HepG2 (cell line): ENCODE results near the gene GALNT9. TPM values are rescaled to one million over a fixed set of nuclear protein-coding genes. Genes with fewer than 3 reads are reported as not detected.

ENCODE experiments used
- CREB1 ChIP-seq, 2 experiments: fragments of 450-650 bp in 1 of 2; IDR thresholded peaks; 2 replicates each; pipeline ENCODE4 v1.6.1; 2016 to 2017; ENCODE audit warnings: control low read depth in 1 of 2, mild to moderate bottlenecking in 1 of 2, missing compliant biosample characterization in 1 of 2, missing genetic modification characterization in 1 of 2
- FOXP4 ChIP-seq: sonication (generic); formaldehyde crosslinking; IDR thresholded peaks from 2 replicates; pipeline ENCODE4 v1.4.0; 2020; ENCODE audit warnings: missing genetic modification reagents
- HNRNPLL ChIP-seq: fragments of 200-400 bp; formaldehyde crosslinking; IDR thresholded peaks from 2 replicates; pipeline ENCODE4 v1.6.1; 2017; ENCODE audit warnings: mild to moderate bottlenecking, low read depth, low read length; ENCODE audit not compliant: poor library complexity, severe bottlenecking
- HOXD1 ChIP-seq: sonication (generic); formaldehyde crosslinking; IDR thresholded peaks from 2 replicates; pipeline ENCODE4 v1.5.0; 2020; ENCODE audit warnings: missing genetic modification reagents
- IKZF5 ChIP-seq: IDR thresholded peaks from 2 replicates; pipeline ENCODE4 v1.6.1; 2018; ENCODE audit warnings: missing genetic modification reagents, mild to moderate bottlenecking, missing compliant biosample characterization
- MTERF4 ChIP-seq: sonication (generic); formaldehyde crosslinking; IDR thresholded peaks from 2 replicates; pipeline ENCODE4 v1.8.0; 2023; ENCODE audit warnings: mild to moderate bottlenecking, missing genetic modification reagents
- MTF2 ChIP-seq: sonication (generic); formaldehyde crosslinking; IDR thresholded peaks from 2 replicates; pipeline ENCODE4 v1.5.0; 2020; ENCODE audit warnings: missing genetic modification reagents, borderline replicate concordance
- RBAK ChIP-seq: sonication (generic); formaldehyde crosslinking; IDR thresholded peaks from 2 replicates; pipeline ENCODE4 v1.5.1; 2020; ENCODE audit warnings: mild to moderate bottlenecking, missing genetic modification reagents
- RBFOX2 ChIP-seq: fragments of 200-400 bp; formaldehyde crosslinking; IDR thresholded peaks from 2 replicates; pipeline ENCODE4 v1.6.1; 2017; ENCODE audit warnings: low read depth, mild to moderate bottlenecking, low read length
- SMAD3 ChIP-seq: sonication (generic); formaldehyde crosslinking; IDR thresholded peaks from 2 replicates; pipeline ENCODE4 v1.4.0; 2020; ENCODE audit warnings: missing genetic modification reagents
- XRCC5 ChIP-seq: fragments of 200-400 bp; formaldehyde crosslinking; optimal IDR thresholded peaks from 2 replicates; pipeline ENCODE3; 2017; ENCODE audit warnings: mild to moderate bottlenecking, low read length
- ZC3H13 ChIP-seq: sonication (generic); formaldehyde crosslinking; IDR thresholded peaks from 2 replicates; pipeline ENCODE4 v1.8.1; 2023; ENCODE audit warnings: mild to moderate bottlenecking, missing genetic modification reagents, moderate library complexity
- ZFP62 ChIP-seq: sonication (generic); formaldehyde crosslinking; IDR thresholded peaks from 2 replicates; pipeline ENCODE4 v1.4.0; 2020; ENCODE audit warnings: missing genetic modification reagents
- ZFX ChIP-seq: sonication (generic); formaldehyde crosslinking; IDR thresholded peaks from 2 replicates; pipeline ENCODE4 v1.4.0; 2020; ENCODE audit warnings: mild to moderate bottlenecking, low read depth, missing genetic modification reagents, moderate library complexity
- ZNF343 ChIP-seq: sonication (generic); formaldehyde crosslinking; IDR thresholded peaks from 2 replicates; pipeline ENCODE4 v1.4.0; 2020; ENCODE audit warnings: mild to moderate bottlenecking, missing genetic modification reagents
- ZNF646 ChIP-seq: sonication (generic); formaldehyde crosslinking; IDR thresholded peaks from 2 replicates; pipeline ENCODE4 v1.9.0; 2021; ENCODE audit warnings: mild to moderate bottlenecking, missing genetic modification reagents
- ZNF891 ChIP-seq: sonication (generic); formaldehyde crosslinking; IDR thresholded peaks from 2 replicates; pipeline ENCODE4 v1.5.0; 2020; ENCODE audit warnings: mild to moderate bottlenecking, missing genetic modification reagents
- polyA plus RNA-seq, 8 experiments: library from polyadenylated mRNA; depleted of rRNA in 3 of 8; stranded (reverse) in 7 of 8; unstranded in 1 of 8; fragments of >200 nt; fragmentation: Illumina TruSeq in 4 of 8; extraction: Trizol in 4 of 8; gene quantifications; 2 replicates each; pipeline versions ENCODE4 v1.2.1 to v1.2.3, GENCODE V29; 2011 to 2016; ENCODE audit warnings: low read depth in 4 of 8, missing spikeins in 1 of 8, mixed read lengths in 1 of 8; ENCODE audit not compliant: insufficient read depth in 1 of 8
- total RNA-seq, 5 experiments: library from RNA; depleted of rRNA; stranded (reverse); fragments of >200 nt; fragmentation: Illumina TruSeq; extraction: Trizol; gene quantifications; 2 replicates each; pipeline ENCODE4 v1.2.3, GENCODE V29; 2016; ENCODE audit warnings: low read depth in 1 of 5

The GALNT9 gene
- total and polyA plus RNA-seq, 2 of the 13 experiments (the other 11 are each of a cell fraction or from before 2014, with no cell fraction given), result 0.04 TPM; not detected in 1

- TF ChIP-seq FOXP4 (CRISPR knock-in tag) (no peak), MTERF4 (CRISPR knock-in tag) (peak; percentile 82), ZFX (CRISPR knock-in tag) (peak; percentile 62; the same call in 1 of the 2 replicates), SMAD3 (CRISPR knock-in tag) (peak; percentile 54; the same call in 1 of the 2 replicates), IKZF5 (CRISPR knock-in tag) (0 out of 2 replicates have a peak, but pooled peaks have one; percentile 20), RBFOX2 (0 out of 2 replicates have a peak, but pooled peaks have one; percentile 20), ZNF646 (peak; percentile 55; the same call in 1 of the 2 replicates), ZFP62 (CRISPR knock-in tag) (no peak), ZNF891 (CRISPR knock-in tag) (0 out of 2 replicates have a peak, but pooled peaks have one; percentile 29), ZC3H13 (CRISPR knock-in tag) (no peak), HNRNPLL (peak; percentile 22), HOXD1 (CRISPR knock-in tag) (no peak), ZNF343 (0 out of 2 replicates have a peak, but pooled peaks have one; percentile 12), MTF2 (CRISPR knock-in tag) (0 out of 2 replicates have a peak, but pooled peaks have one; percentile 67), RBAK (no peak; the same call in 1 of the 2 replicates), XRCC5 (peak; percentile 91), CREB1 (IDR thresholded peaks at IDR 0.05) (no peak), CREB1 (CRISPR knock-in tag; IDR thresholded peaks at IDR 0.05) (no peak)
Measured at GRCh38 chr12:132153501-132154340, 175.7 kb downstream of the GALNT9 start (continued).
